Measurements from ENCODE around the gene RNFT2.

Gene RNFT2

DNA sequence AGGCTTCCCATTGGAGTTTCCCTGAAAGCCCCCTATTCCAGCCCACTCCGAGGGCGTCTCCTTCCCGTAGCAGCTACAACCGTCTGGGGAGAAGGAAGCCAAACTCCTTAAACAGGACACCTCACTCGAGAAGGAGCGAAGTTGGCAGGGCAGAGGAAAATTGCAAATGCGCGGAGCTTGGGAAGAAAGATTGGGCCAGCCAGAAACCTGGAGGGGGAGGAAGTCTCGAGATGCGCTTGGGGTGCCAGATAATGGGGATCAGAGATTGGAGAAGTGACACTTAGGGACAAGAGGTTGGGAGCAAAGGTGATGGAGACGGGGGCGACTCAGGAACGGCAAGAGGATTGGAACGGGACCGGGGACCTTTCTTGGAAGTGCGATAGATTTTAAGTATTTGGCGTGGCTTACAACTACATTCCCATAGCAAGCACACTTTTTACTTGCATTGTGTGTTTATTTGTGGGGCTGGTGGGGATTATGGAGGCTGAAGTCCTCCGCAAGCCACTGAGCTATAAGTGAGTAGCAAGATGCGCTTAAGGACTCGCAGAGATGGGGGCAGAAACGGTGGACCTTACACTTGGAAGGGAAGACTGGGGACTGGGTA, 142.2 kb downstream of the RNFT2 start:
- peak; percentile 13 for DNase-seq (ENCODE audit: low read depth)
- no peak overlapping the region for H3K4me3 ChIP-seq (ENCODE audit: control insufficient read depth, low read depth, low read length)
- no peak for TF ChIP-seq CTCF (conservative IDR thresholded peaks at IDR 0.05; ENCODE audit: control insufficient read depth, insufficient read depth, low read depth, low read length)

- TF ChIP-seq CTCF (conservative IDR thresholded peaks at IDR 0.05; ENCODE audit: control insufficient read depth, insufficient read depth, low read depth, low read length) = no peak
- H3K4me3 ChIP-seq (ENCODE audit: control insufficient read depth, low read depth, low read length) = no peak overlapping the region
- DNase-seq (ENCODE audit: low read depth) = peak; percentile 36
Measured at GRCh38 chr12:116880817-116881324, 142.8 kb downstream of the RNFT2 start.

GRCh38 chr12:116881325-116881876, 143.3 kb downstream of the RNFT2 start, which contains the start of gene HRK:
Gene HRK (minus strand): TSS chr12:116881441. CDS start chr12:116881307, 134 bp downstream.
- H3K4me3 ChIP-seq (ENCODE audit: control insufficient read depth, low read depth, low read length) = no peak within 1 kb of the TSS
- DNase-seq (ENCODE audit: low read depth) = no peak
- no peak for TF ChIP-seq CTCF (conservative IDR thresholded peaks at IDR 0.05; ENCODE audit: control insufficient read depth, insufficient read depth, low read depth, low read length)

DNA sequence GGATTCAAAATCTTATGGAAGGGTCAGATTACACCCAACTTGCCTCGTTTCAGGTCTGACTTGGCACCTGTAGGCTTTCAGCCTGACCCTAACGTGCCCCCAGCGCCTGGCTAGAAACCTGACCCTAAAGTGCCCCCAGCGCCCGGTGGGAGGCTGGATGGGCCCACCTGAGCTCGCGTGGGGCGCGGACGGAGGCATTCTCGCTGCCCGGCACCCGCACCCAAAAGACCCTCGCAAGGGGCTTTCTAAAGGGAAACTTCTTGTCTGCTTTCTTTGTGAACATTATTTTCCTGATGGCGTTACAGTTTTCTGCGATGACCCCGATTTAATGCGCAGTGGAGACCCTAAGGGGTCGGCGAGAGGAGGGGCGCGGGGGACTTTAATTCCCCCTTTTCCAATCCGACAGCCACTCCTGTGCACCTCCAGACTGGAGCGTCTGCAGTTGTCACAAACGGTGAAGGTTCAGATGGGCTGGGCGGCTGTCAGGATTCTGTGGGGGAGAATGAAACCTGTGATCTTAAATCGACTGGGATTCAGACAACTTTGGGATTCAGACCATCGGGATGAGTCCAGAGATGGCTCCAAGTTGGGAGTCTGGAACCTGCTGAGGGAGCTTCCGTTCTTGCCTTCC, 143.9 kb downstream of the RNFT2 start:
- no peak overlapping the region for H3K4me3 ChIP-seq (ENCODE audit: control insufficient read depth, low read depth, low read length)

DNA sequence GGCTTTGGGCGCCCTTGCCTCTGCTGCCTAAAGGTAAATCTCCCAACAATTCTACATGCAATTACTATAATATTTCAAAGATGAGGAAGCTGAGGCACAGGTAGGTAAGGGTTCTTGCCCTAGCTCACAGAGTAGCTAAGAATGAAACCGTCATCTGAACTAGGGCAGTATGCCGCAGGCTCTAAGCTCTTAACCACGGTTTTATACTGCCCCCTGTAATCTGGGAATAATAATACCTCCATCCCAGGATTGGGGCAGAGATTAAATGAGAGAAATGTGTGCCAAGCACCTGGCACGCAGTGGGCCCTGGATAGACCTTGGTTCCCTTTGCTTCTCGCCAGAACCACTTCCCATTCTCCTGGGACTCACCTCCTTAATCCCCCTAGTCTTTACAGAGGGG, 144.6 kb downstream of the RNFT2 start:
- peak; percentile 52 for DNase-seq (ENCODE audit: low read depth)
- TF ChIP-seq CTCF (conservative IDR thresholded peaks at IDR 0.05; ENCODE audit: control insufficient read depth, insufficient read depth, low read depth, low read length) = peak; percentile 32
- H3K4me3 ChIP-seq (ENCODE audit: control insufficient read depth, low read depth, low read length) = no peak overlapping the region

More for the DNA sequence above, 143.9 kb downstream of the RNFT2 start:
- no peak for TF ChIP-seq CTCF (conservative IDR thresholded peaks at IDR 0.05; ENCODE audit: control insufficient read depth, insufficient read depth, low read depth, low read length)
- DNase-seq (ENCODE audit: low read depth) = no peak

DNA sequence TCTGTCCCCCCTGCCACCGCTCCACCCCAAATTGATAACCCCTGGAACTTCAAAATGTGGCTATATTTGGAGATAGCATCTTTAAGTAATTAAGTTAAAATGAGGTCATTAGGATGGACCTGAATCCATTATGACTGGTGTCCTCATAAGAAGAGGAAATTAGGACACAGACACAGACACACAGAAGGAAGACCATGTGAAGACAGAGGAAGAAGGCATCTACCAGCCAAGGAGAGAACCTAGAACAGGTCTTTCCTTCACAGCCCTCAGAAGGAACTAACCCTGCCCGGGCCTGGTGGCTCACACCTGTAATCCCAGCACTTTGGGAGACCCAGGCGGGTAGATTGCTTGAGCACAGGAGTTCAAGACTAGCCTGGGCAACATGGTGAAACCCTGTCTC, 146.8 kb downstream of the RNFT2 start:
- no peak overlapping the region for H3K4me3 ChIP-seq (ENCODE audit: control insufficient read depth, low read depth, low read length)
- TF ChIP-seq CTCF (conservative IDR thresholded peaks at IDR 0.05; ENCODE audit: control insufficient read depth, insufficient read depth, low read depth, low read length) = no peak
- DNase-seq (ENCODE audit: low read depth) = no peak
